Activated CD8-positive, alpha-beta memory T cell treated with anti-CD3 and anti-CD28 coated beads for 48 hours (primary cell): ENCODE results near the gene ST7.

Source experiments
- DNase-seq, 3 experiments: peaks; one replicate each; pipeline ENCODE4 v3.0.0-alpha.2; 2020; ENCODE audit warnings: low read depth in 2 of 3, low spot score in 2 of 3

The ST7 gene

GRCh38 chr7:116977172-116977571 lies 23.9 kb downstream of the ST7 start:
- DNase-seq = no peak

- no peak for DNase-seq
Observed at GRCh38 chr7:116978006-116978405, 24.7 kb downstream of the ST7 start.

- DNase-seq = no peak
Observed at GRCh38 chr7:116979430-116979829, 26.1 kb downstream of the ST7 start.

GRCh38 chr7:116980354-116980753 lies 27.1 kb downstream of the ST7 start:
- DNase-seq = no peak

- no peak for DNase-seq
Observed at GRCh38 chr7:116981939-116982338, 28.6 kb downstream of the ST7 start.

- no peak for DNase-seq
Observed at GRCh38 chr7:116984511-116984910, 31.2 kb downstream of the ST7 start.

- DNase-seq = no peak
Observed at GRCh38 chr7:116984917-116985316, 31.6 kb downstream of the ST7 start.

GRCh38 chr7:116985575-116985974 lies 32.3 kb downstream of the ST7 start:
- DNase-seq = no peak

- DNase-seq = no peak
Observed at GRCh38 chr7:116986611-116987565, 33.6 kb downstream of the ST7 start.

GRCh38 chr7:116988363-116988989 lies 35.2 kb downstream of the ST7 start:
- no peak for DNase-seq

GRCh38 chr7:116990056-116990455 lies 36.8 kb downstream of the ST7 start:
- DNase-seq = no peak

- DNase-seq = no peak
Observed at GRCh38 chr7:116991233-116991632, 37.9 kb downstream of the ST7 start.

GRCh38 chr7:116994611-116995010 lies 41.3 kb downstream of the ST7 start:
- DNase-seq = no peak

GRCh38 chr7:116997972-116998371 lies 44.7 kb downstream of the ST7 start:
- no peak for DNase-seq

- DNase-seq = no peak
Observed at GRCh38 chr7:116998567-116999175, 45.4 kb downstream of the ST7 start.

- DNase-seq = no peak
Observed at GRCh38 chr7:116999311-116999710, 46.0 kb downstream of the ST7 start.

GRCh38 chr7:117001283-117001682 lies 48.0 kb downstream of the ST7 start:
- DNase-seq = no peak

- DNase-seq = no peak
Observed at GRCh38 chr7:117004899-117005298, 51.6 kb downstream of the ST7 start.

GRCh38 chr7:117005449-117005848 lies 52.1 kb downstream of the ST7 start:
- DNase-seq = no peak

GRCh38 chr7:117006907-117007684 lies 53.8 kb downstream of the ST7 start:
- DNase-seq = no peak
